GM18873 (cell line): ENCODE data around the gene SBF2.
"Not testable (repeated sequence)": the region's sequence is repeated elsewhere in the genome, so short reads cannot be mapped to it uniquely, and the experiment has no call there.

Source experiments
- ATAC-seq: cut with Tn5 transposase; IDR thresholded peaks from one replicate; pipeline ENCODE4 v1.9.1; 2021; ENCODE audit warnings: mild to moderate bottlenecking, moderate library complexity, moderate number of reproducible peaks; ENCODE audit not compliant: unreplicated experiment, low FRiP score

Gene SBF2

GRCh38 chr11:9974375-9974774 lies 319.6 kb downstream of the SBF2 start:
- ATAC-seq = no peak

GRCh38 chr11:9973921-9974320 lies 320.1 kb downstream of the SBF2 start:
- ATAC-seq = no peak

- no peak for ATAC-seq
Observed at GRCh38 chr11:9972989-9973388, 321.0 kb downstream of the SBF2 start.

GRCh38 chr11:9971894-9972293 lies 322.1 kb downstream of the SBF2 start:
- ATAC-seq = no peak

- no peak for ATAC-seq
Observed at GRCh38 chr11:9969068-9969467, 325.0 kb downstream of the SBF2 start.

- peak; percentile 89 for ATAC-seq
Observed at GRCh38 chr11:9962722-9963121, 331.3 kb downstream of the SBF2 start.

- ATAC-seq = no peak
Observed at GRCh38 chr11:9957072-9957471, 336.9 kb downstream of the SBF2 start.

GRCh38 chr11:9956483-9956882 lies 337.5 kb downstream of the SBF2 start:
- ATAC-seq = no peak

GRCh38 chr11:9955391-9955790 lies 338.6 kb downstream of the SBF2 start:
- no peak for ATAC-seq

GRCh38 chr11:9953994-9954626 lies 339.9 kb downstream of the SBF2 start:
- no peak for ATAC-seq

- no peak for ATAC-seq
Observed at GRCh38 chr11:9952511-9953196, 341.4 kb downstream of the SBF2 start.

- ATAC-seq = no peak
Observed at GRCh38 chr11:9951807-9952206, 342.2 kb downstream of the SBF2 start.

- no peak for ATAC-seq
Observed at GRCh38 chr11:9950462-9950861, 343.6 kb downstream of the SBF2 start.

- ATAC-seq = peak; percentile 69
Observed at GRCh38 chr11:9947231-9947864, 346.7 kb downstream of the SBF2 start.

GRCh38 chr11:9945680-9946079 lies 348.3 kb downstream of the SBF2 start:
- ATAC-seq = not testable (repeated sequence)

- no peak for ATAC-seq
Observed at GRCh38 chr11:9943386-9944110, 350.5 kb downstream of the SBF2 start.

GRCh38 chr11:9941991-9942390 lies 352.0 kb downstream of the SBF2 start:
- ATAC-seq = no peak

- ATAC-seq = not testable (repeated sequence)
Observed at GRCh38 chr11:9939150-9939549, 354.9 kb downstream of the SBF2 start.

GRCh38 chr11:9936754-9937153 lies 357.3 kb downstream of the SBF2 start:
- no peak for ATAC-seq

- ATAC-seq = not testable (repeated sequence)
Observed at GRCh38 chr11:9932843-9933242, 361.2 kb downstream of the SBF2 start.
